Ishikawa (cell line): ENCODE measurements around the gene RNMT.

Experiments used
- CEBPB ChIP-seq: IDR thresholded peaks from 2 replicates; pipeline ENCODE4 v1.6.1; 2012
- CREB1 ChIP-seq: IDR thresholded peaks from 2 replicates; pipeline ENCODE4 v1.6.1; 2012; ENCODE audit warnings: low read depth
- EGR1 ChIP-seq: IDR thresholded peaks from 2 replicates; pipeline ENCODE4 v1.6.1; 2012
- EP300 ChIP-seq: IDR thresholded peaks from 2 replicates; pipeline ENCODE4 v1.6.1; 2012; ENCODE audit warnings: borderline replicate concordance
- FOXM1 ChIP-seq: IDR thresholded peaks from 2 replicates; pipeline ENCODE4 v1.6.1; 2012; ENCODE audit warnings: low read depth, borderline replicate concordance
- MAX ChIP-seq: IDR thresholded peaks from 2 replicates; pipeline ENCODE4 v1.6.1; 2012
- NFIC ChIP-seq: IDR thresholded peaks from 2 replicates; pipeline ENCODE4 v1.6.1; 2012
- RAD21 ChIP-seq: IDR thresholded peaks from 2 replicates; pipeline ENCODE4 v1.6.1; 2012; ENCODE audit warnings: low read depth
- REST ChIP-seq: IDR thresholded peaks from 2 replicates; pipeline ENCODE4 v1.6.1; 2012; ENCODE audit warnings: low read depth, mild to moderate bottlenecking
- TAF1 ChIP-seq: IDR thresholded peaks from 2 replicates; pipeline ENCODE4 v1.6.1; 2012; ENCODE audit warnings: low read depth, mild to moderate bottlenecking
- TCF12 ChIP-seq: IDR thresholded peaks from 2 replicates; pipeline ENCODE4 v1.6.1; 2012; ENCODE audit warnings: low read depth
- TEAD4 ChIP-seq: IDR thresholded peaks from 2 replicates; pipeline ENCODE4 v1.6.1; 2012
- USF1 ChIP-seq: IDR thresholded peaks from 2 replicates; pipeline ENCODE4 v1.6.1; 2012
- YY1 ChIP-seq: IDR thresholded peaks from 2 replicates; pipeline ENCODE4 v1.6.1; 2012; ENCODE audit warnings: low read depth
- ZBTB7A ChIP-seq: IDR thresholded peaks from 2 replicates; pipeline ENCODE4 v1.6.1; 2012; ENCODE audit warnings: low read depth

Gene RNMT

GRCh38 chr18:13797157-13797611, 70.7 kb downstream of the RNMT start:
- TF ChIP-seq RAD21 (peak; percentile 5; the same call in 1 of the 2 replicates), MAX (peak; percentile 55; the same call in 1 of the 2 replicates), TEAD4 (peak; percentile 90), CEBPB (no peak), TCF12 (peak; percentile 93), REST (no peak), YY1 (no peak), TAF1 (no peak), EGR1 (no peak), ZBTB7A (no peak), FOXM1 (peak; percentile 81; the same call in 1 of the 2 replicates), CREB1 (no peak), NFIC (peak; percentile 92), USF1 (no peak), EP300 (peak; percentile 87)

- TF ChIP-seq CREB1 (no peak), REST (no peak), CEBPB (no peak), MAX (no peak), RAD21 (no peak), USF1 (no peak), TEAD4 (no peak), ZBTB7A (no peak), EP300 (no peak), TCF12 (no peak)
Observed at GRCh38 chr18:13799396-13799795, 72.9 kb downstream of the RNMT start.

- TF ChIP-seq RAD21 (peak; percentile 63; the same call in 1 of the 2 replicates), CREB1 (no peak), CEBPB (no peak), EP300 (no peak), MAX (no peak)
Observed at GRCh38 chr18:13800505-13801259, 74.2 kb downstream of the RNMT start.

GRCh38 chr18:13801260-13801601, 74.8 kb downstream of the RNMT start:
- TF ChIP-seq CREB1: no peak
- TF ChIP-seq ZBTB7A: no peak
- TF ChIP-seq EP300: no peak
- no peak for TF ChIP-seq MAX
- TF ChIP-seq NFIC: no peak
- TF ChIP-seq YY1: no peak
- TF ChIP-seq TAF1: no peak
- no peak for TF ChIP-seq USF1
- TF ChIP-seq RAD21: no peak
- TF ChIP-seq FOXM1: no peak
- no peak for TF ChIP-seq EGR1
- TF ChIP-seq REST: no peak
- TF ChIP-seq CEBPB: no peak
- no peak for TF ChIP-seq TCF12
- no peak for TF ChIP-seq TEAD4
